GM10266 (cell line): ENCODE measurements around the gene TRMT10B.
"Not testable (repeated sequence)": the region's sequence is repeated elsewhere in the genome, so short reads cannot be mapped to it uniquely, and the experiment has no call there.

Source experiments
- DNase-seq: peaks from one replicate; pipeline ENCODE4 v3.0.0; 2012; ENCODE audit errors: extremely low spot score
- CTCF ChIP-seq: IDR thresholded peaks from 2 replicates; pipeline ENCODE4 v1.5.1; 2012; ENCODE audit warnings: mild to moderate bottlenecking, low read depth; ENCODE audit not compliant: control insufficient read depth, insufficient read depth; ENCODE audit errors: missing control alignments

Gene TRMT10B

GRCh38 chr9:37801959-37802711 lies 48.5 kb downstream of the TRMT10B start:
- no peak for DNase-seq
- TF ChIP-seq CTCF, result no peak

- DNase-seq, result no peak
- no peak for TF ChIP-seq CTCF
These were observed 52.7 kb downstream of the TRMT10B start for GRCh38 chr9:37806271-37806670.

DNA sequence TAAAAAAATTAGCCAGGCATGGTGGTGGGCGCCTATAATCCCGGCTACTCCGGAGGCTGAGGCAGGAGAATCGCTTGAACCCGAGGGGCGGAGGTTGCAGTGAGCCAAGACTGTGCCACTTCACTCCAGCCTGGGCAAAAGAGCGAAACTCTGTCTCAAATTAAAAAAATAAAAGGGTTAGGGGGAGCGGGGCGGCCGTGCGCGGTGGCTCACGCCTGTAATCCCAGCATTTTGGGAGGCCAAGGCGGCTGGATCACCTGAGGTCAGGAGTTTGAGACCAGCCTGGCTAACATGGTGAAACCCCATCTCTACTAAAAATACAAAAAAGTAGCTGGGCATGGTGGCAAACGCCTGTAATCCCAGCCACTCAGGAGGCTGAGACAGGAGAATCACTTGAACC lies 56.1 kb downstream of the TRMT10B start:
- DNase-seq, result not testable (repeated sequence)

- no peak for DNase-seq
- no peak for TF ChIP-seq CTCF
These were observed 58.4 kb downstream of the TRMT10B start for GRCh38 chr9:37811906-37812476.

DNA sequence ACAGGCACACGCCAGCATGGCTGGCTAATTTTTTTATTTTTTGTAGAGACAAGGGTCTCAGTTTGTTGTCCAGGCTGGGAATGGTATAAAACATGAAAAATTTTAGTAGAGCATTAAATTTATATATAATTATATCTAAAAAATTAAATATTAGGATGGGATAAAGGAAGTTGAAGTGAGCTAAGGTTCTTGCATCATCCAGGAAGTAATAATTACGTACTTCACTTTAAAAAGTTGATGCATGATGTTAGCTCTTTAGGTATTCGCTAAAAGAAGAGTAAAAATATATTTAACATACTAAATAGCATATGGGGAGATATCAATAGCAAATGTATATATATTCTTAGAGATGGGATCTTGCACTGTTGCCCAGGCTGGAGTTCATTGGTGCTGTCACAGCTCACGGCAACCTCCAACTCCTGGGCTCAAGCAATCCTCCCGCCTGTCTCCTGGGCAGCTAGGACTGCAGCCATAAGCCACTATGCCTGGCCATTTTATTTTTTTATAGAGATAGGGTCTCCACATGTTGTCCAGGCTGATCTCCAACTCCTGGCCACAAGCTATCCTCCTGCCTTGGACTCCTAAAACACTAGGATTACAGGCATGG lies 59.3 kb downstream of the TRMT10B start:
- no peak for DNase-seq
- no peak for TF ChIP-seq CTCF

- no peak for DNase-seq
- no peak for TF ChIP-seq CTCF
These were observed 65.2 kb downstream of the TRMT10B start for GRCh38 chr9:37818849-37819248.

DNA sequence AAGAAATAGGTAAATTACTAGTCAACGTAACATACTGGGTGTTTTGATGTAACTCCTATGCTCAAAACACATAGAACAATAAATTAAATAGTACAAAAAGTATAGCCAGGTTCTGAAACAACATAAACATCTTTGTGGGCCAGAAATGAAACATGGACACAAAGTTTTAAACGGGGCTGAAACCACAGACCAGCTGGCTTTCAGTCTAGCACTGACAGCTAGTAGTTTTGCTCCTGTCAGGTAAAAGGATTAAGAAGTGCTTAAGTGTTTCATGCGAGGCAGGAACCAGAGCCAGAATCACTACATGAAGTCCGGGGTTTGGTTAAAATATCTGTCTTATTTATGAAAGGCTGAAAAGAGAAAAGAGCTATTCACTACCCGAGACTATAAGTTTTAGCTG lies 66.5 kb downstream of the TRMT10B start:
- DNase-seq, result no peak
- no peak for TF ChIP-seq CTCF

DNA sequence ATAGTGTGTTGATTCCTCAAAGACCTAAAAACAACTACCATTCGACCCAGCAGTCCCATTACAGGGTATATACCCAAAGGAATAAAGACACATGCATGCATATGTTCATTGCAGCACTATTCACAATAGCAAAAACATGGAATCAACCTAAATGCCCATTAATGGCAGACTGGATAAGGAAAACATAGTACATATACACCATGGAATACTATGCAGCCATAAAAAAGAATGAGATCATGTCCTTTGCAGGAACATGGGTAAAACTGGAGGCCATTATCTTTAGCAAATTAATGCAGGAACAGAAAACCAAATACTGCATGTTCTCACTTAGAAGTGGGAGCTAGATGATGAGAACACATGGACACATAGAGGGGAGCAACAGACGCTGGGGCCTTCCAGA lies 71.6 kb downstream of the TRMT10B start:
- not testable (repeated sequence) for DNase-seq
